ENCODE data around the gene ABHD12.
"Not testable (repeated sequence)": the region's sequence is repeated elsewhere in the genome, so short reads cannot be mapped to it uniquely, and the experiment has no call there.

ABHD12 gene

GRCh38 chr20:25353747-25354705 is 36.6 kb downstream of the ABHD12 start:
- no peak for DNase-seq (ENCODE audit: low spot score)

DNA sequence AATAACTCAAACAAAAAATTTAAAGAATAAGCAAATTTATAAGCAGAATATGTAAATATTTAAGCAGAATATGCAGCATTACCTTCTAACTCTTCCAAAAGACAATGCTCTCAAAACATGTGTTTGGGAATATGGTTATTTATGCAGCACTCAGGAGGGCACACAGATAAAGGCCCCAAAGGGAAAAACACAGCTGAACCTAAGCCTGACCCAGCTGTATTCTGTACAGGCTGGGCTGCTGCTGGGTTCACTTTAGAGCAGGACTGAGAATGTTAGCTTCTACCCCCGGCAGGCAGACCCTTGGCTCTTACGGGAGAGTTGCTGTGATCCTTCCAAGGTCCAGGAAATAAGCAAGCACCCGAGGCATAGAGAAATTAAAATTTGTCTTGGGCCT is 37.3 kb downstream of the ABHD12 start:
- no peak for DNase-seq (ENCODE audit: low spot score)

DNA sequence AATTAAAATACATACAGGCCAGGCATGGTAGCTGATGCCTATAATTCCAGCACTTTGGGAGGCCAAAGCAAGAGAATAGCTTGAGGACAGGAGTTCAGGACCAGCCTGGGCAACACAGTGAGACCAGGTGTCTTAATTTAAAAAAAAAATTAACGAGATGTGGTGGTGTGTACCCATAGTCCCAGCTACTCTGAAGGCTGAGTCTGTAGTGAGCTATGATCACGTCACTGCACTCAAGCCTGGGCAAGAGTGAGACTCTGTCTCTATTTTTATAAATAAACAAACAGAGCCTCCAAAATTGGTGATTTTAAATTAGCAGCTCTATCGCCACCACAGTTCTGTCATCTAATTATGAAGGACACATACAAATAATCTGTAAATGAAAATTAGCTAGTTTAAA is 37.9 kb downstream of the ABHD12 start:
- no peak for DNase-seq (ENCODE audit: low spot score)

GRCh38 chr20:25351024-25351360 is 39.6 kb downstream of the ABHD12 start:
- DNase-seq (ENCODE audit: low spot score): no peak

GRCh38 chr20:25346349-25346748 is 44.3 kb downstream of the ABHD12 start:
- DNase-seq (ENCODE audit: low spot score): no peak

DNA sequence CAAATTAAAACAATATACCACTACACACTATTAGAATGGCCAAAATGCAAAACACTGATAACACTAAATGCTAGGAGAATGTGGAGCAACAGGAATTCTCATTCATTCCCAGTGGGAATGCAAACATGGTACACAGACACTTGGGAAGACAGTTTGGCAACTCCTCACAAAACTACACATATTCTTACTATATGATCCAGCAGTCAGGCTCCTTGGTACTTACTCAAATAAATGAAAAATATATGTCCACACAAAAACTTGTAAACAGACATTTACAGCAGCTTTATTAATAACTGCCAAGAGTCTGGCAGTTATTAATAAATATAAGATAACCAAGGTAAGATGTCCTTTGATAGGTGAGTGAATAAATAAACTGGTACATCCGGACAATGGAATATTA is 44.9 kb downstream of the ABHD12 start:
- no peak for DNase-seq (ENCODE audit: low spot score)

DNA sequence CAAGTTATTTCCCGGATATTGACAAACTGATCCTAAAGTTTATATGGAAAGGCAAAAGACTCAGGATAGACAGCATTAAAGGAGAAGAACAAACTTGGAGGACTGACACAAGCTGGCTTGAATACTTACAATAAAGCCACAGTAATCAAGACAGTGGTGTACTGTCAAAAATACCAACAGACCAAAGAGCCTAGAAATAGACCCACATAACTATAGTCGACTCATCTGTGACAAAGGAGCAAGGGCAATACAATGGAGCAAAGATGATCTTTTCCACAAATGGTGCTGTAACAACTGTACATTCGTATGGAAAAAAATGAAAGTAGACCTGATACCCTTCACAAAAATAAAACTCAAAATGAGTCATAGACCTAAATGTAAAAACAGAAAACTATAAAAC is 46.0 kb downstream of the ABHD12 start:
- DNase-seq (ENCODE audit: low spot score): no peak

DNA sequence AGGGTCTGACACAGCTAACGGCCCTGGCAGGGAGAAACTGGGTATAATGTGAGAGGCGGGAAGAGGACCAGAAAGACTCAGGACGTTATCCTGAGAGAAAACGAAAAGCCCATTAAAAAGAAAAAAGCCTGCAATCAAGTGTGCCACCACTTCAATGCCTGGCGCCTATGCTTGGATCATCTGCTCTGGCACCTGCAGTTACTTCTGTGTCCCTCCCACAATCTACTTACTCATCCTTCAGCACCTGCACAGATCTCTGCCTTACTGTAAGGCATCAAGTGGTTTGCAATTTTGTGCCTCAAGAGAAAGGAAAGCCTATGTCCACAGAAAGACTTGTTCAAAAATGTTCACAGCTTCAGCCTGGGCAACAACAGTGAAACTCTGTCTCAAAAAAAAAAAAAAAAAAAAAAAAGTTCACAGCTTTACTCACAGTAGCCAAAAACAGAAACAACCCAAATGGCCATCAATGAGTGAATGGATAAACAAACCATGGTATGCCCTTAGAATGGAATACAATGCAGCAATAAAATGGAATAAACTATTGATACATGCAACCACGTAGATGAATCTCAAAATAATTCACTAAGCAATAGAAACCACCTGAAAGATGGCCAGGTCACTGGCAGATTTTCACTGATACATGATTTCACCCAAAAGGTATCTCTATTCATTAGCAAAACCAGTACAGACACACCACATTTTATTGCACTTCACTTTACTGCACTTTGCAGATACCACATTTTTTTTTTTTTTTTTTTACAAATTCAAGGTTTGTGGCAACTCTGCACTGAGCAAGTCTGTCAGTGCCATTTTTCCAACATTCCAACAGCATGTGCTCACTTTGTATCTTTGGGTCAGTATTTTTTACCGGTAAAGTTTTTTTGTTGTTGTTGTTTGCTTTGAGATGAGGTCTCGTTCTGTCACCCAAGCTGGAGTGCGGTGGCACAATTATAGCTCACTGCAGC is 48.6 kb downstream of the ABHD12 start:
- no peak for DNase-seq (ENCODE audit: low spot score)

- DNase-seq (ENCODE audit: low spot score): no peak
Measured at GRCh38 chr20:25340380-25340779, 50.3 kb downstream of the ABHD12 start.

DNA sequence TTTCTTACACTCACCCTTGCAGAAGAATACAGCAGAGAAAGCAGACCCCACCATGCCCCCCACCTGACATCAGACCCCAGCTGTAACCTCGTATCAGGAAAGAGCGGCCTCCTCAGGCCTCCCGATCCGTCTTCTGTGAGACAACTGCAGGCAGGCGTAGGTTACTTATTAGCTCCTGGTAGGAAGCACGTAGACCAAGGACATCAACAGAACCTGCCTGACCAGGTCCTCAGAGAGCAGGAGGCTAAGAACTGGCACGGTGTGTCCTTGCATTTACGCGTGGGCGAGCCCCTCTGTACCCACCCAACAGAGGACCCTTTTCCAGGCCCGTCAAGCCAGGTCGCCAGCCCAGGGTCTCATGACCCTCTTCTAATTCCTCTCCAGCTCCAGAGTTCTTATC is 51.0 kb downstream of the ABHD12 start:
- DNase-seq (ENCODE audit: low spot score): no peak

DNA sequence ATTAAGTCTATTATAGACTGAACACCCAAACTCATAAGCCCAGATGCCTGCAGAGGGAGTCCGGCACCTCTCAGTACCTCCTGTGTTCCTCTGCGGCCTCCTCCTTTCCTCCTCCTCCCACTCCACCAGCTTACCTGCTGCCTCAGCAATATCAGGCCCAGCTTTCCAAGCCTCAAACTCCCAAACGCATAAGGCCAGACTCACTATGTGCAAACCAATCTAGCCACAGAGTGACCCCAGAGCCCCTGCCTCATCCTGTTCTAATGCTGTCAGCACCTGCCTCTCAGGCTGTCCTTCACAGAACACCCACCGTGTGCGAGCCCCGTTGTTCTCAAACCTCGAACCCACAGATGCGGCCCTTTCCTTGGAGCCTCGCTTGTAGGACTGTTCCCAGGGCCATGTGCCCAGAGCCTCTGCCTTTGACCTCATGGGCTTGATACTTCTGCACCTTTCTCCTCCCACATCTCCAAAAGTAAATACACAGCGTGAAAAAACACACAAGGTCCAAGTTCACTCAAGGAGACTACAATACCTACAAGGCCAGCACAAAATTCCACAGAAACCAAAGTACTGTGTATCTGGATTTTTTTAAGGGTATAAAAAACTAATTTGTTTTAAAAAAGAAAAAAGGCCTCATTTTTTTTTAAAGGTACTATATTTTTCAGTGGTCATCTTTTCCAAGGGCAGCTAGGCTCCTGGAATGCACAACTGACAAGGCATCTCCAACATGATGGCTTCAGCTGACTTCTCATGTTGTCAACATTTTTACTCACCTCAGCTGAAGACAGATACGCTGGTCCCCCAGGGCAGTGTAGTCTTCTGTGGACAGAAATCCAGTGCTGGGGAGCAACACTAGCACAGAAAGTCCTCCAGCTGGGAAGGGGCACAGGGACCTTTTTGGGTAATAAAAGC is 52.3 kb downstream of the ABHD12 start:
- DNase-seq (ENCODE audit: low spot score): no peak

- no peak for DNase-seq (ENCODE audit: low spot score)
Measured at GRCh38 chr20:25336561-25337422, 53.8 kb downstream of the ABHD12 start.

DNA sequence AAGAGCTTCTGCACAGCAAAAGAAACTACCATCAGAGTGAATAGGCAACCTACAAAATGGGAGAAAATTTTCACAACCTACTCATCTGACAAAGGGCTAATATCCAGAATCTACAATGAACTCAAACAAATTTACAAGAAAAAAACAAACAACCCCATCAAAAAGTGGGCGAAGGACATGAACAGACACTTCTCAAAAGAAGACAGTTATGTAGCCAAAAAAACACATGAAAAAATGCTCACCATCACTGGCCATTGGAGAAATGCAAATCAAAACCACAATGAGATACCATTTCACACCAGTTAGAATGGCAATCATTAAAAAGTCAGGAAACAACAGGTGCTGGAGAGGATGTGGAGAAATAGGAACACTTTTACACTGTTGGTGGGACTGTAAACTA is 55.7 kb downstream of the ABHD12 start:
- not testable (repeated sequence) for DNase-seq (ENCODE audit: low spot score)

GRCh38 chr20:25328954-25329498 is 61.6 kb downstream of the ABHD12 start:
- no peak for DNase-seq (ENCODE audit: low spot score)

DNA sequence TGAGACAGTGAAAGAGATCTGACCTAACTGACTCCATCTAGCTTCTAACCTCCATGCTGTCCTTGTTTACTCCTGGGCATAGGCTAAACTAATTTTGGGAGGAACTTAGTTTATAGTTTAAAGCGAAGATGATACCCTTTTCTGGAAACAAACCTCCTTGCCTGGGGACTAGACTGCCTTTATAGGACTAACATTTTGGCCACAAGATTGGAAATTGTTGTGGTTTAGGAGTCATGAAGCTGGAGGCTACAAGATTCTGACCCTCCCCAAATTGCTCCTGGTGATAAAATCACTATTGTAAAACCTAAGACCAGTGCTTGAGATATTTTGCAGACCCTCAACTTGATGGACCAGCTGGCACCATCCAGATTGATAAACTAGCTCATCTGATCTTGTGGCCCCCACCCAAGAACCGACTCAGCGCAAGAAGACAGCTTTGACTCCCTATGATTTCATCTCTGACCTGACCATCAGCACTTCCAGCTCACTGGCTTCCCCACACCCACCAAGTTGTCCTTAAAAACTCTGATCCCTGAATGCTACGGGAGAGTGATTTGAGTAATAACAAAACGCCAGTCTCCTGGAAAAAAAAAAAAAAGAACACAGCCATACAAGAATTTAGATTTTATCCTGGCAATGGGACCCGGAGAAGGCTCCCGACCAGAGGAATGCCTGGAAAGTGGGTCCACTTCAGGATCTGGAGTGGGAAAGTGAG is 63.0 kb downstream of the ABHD12 start:
- no peak for DNase-seq (ENCODE audit: low spot score)

- no peak for DNase-seq (ENCODE audit: low spot score)
Measured at GRCh38 chr20:25325997-25326396, 64.6 kb downstream of the ABHD12 start.

DNA sequence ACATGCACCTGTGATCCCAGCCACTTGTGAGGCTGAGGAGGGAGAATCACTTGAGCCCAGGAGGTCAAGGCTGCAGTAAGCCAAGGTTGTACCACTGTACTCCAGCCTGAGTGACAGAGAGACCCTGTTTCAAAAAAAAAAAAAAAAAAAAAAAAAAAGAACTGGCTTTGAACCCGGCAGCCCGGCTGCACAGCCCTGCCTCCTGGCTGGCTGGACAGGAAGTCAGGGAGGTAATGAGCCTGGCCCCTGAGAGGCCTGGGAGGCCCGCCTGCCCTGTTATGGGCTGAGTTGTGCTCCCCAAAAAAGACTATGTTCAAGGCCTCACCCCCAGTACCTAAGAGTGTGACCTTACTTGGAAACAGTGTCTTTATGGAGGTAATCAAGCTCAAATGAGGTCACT is 65.6 kb downstream of the ABHD12 start:
- DNase-seq (ENCODE audit: low spot score): no peak

GRCh38 chr20:25324412-25324811 is 66.2 kb downstream of the ABHD12 start:
- no peak for DNase-seq (ENCODE audit: low spot score)

GRCh38 chr20:25323496-25324246 is 67.0 kb downstream of the ABHD12 start:
- DNase-seq (ENCODE audit: low spot score): no peak
